ENCODE measurements around the gene COPZ1. TPM values are rescaled to one million over a fixed set of nuclear protein-coding genes. Genes with fewer than 3 reads are reported as not detected.

The COPZ1 gene
- total and polyA plus RNA-seq, 9 of the 15 experiments (the other 6 are each of a cell fraction or from before 2014, with no cell fraction given), result 137 to 487 (median 233) TPM

- TF ChIP-seq PTTG1 (tag; IDR thresholded peaks at IDR 0.05; ENCODE audit: low read depth) (no peak), FOXM1 (IDR thresholded peaks at IDR 0.05; ENCODE audit: low read depth) (peak; percentile 48; the same call in 1 of the 2 replicates), FOXM1 (CRISPR knock-in tag; IDR thresholded peaks at IDR 0.05; ENCODE audit: low read depth) (no peak), ZNF398 (CRISPR knock-in tag; IDR thresholded peaks at IDR 0.05) (no peak), HNRNPLL (IDR thresholded peaks at IDR 0.05; ENCODE audit: low read depth, low read length, poor library complexity, severe bottlenecking) (no peak), ZNF23 (CRISPR knock-in tag; IDR thresholded peaks at IDR 0.05) (no peak), SMAD1 (IDR thresholded peaks at IDR 0.05; ENCODE audit: low read depth, low read length, partially characterized antibody) (peak; percentile 16), NBN (IDR thresholded peaks at IDR 0.05; ENCODE audit: low read depth) (peak; percentile 78), CSDE1 (IDR thresholded peaks at IDR 0.05) (no peak), KDM2B (CRISPR knock-in tag; IDR thresholded peaks at IDR 0.05) (no peak), ZNF232 (CRISPR knock-in tag; IDR thresholded peaks at IDR 0.05) (no peak), KAT8 (IDR thresholded peaks at IDR 0.05; ENCODE audit: low read depth) (no peak), ETV5 (CRISPR knock-in tag; IDR thresholded peaks at IDR 0.05; ENCODE audit: low read depth) (0 out of 2 replicates have a peak, but pooled peaks have one; percentile 31), NFE2 (IDR thresholded peaks at IDR 0.05; ENCODE audit: low read depth) (no peak), LEF1 (IDR thresholded peaks at IDR 0.05) (peak; percentile 51; the same call in 1 of the 2 replicates), SMARCE1 (IDR thresholded peaks at IDR 0.05) (0 out of 2 replicates have a peak, but pooled peaks have one; percentile 16), MAX (CRISPR knock-in tag; IDR thresholded peaks at IDR 0.05) (no peak), IFI16 (CRISPR knock-in tag; IDR thresholded peaks at IDR 0.05) (no peak), ZBTB12 (CRISPR knock-in tag; IDR thresholded peaks at IDR 0.05) (no peak), ZNF583 (CRISPR knock-in tag; IDR thresholded peaks at IDR 0.05) (peak; percentile 68; the same call in 1 of the 2 replicates), KAT2B (IDR thresholded peaks at IDR 0.05; ENCODE audit: low read depth, low read length) (no peak), TFAM (CRISPR knock-in tag; conservative IDR thresholded peaks at IDR 0.05) (no peak), ZNF57 (CRISPR knock-in tag; IDR thresholded peaks at IDR 0.05) (0 out of 2 replicates have a peak, but pooled peaks have one; percentile 10), THAP12 (CRISPR knock-in tag; IDR thresholded peaks at IDR 0.05) (no peak), FIP1L1 (IDR thresholded peaks at IDR 0.05; ENCODE audit: low read depth, low read length, poor library complexity, severe bottlenecking) (no peak)
Measured at GRCh38 chr12:54294152-54294952, 30.6 kb upstream of the COPZ1 start (continued).
